ENCODE measurements around the gene SLC38A1.

The SLC38A1 gene

GRCh38 chr12:46134205-46134811 lies 134.5 kb downstream of the SLC38A1 start:
- TF ChIP-seq CTCF (IDR thresholded peaks at IDR 0.05; ENCODE audit: borderline replicate concordance, insufficient read depth, low read depth, low read length) = no peak
- H3K4me3 ChIP-seq (ENCODE audit: low read depth, low read length) = no peak overlapping the region

GRCh38 chr12:46133751-46134150 lies 135.1 kb downstream of the SLC38A1 start:
- no peak for TF ChIP-seq CTCF (IDR thresholded peaks at IDR 0.05; ENCODE audit: borderline replicate concordance, insufficient read depth, low read depth, low read length)
- H3K4me3 ChIP-seq (ENCODE audit: low read depth, low read length) = no peak overlapping the region
